ENCODE measurements around the gene TNFAIP8. TPM values are rescaled to one million over a fixed set of nuclear protein-coding genes. Genes with fewer than 3 reads are reported as not detected.
A peak's percentile ranks its signal among the peaks of the same experiment; 100 is the strongest.

The TNFAIP8 gene
- total RNA-seq (2021; ENCODE audit: unreplicated experiment) (8.0 TPM), Bru-seq, nascent RNA (percentile 61 among the genes with signal in this experiment), BruChase-seq, experiment 1, labeled RNA remaining after a 2-hour chase (percentile 55 among the genes with signal in this experiment), BruChase-seq, experiment 2, labeled RNA remaining after a 6-hour chase (percentile 52 among the genes with signal in this experiment)
- 6.9 TPM for polyA plus RNA-seq (2012; ENCODE audit: insufficient read length)
- long read RNA-seq, transcript TNFAIP8-201 (2 exons, 795 nt), result major isoform, 8 of 10 reads
- long read RNA-seq, partial matches to known transcripts, result 0 of 10 reads
- long read RNA-seq, other reads (novel, unspliced or antisense), result 2 of 10 reads

DNA sequence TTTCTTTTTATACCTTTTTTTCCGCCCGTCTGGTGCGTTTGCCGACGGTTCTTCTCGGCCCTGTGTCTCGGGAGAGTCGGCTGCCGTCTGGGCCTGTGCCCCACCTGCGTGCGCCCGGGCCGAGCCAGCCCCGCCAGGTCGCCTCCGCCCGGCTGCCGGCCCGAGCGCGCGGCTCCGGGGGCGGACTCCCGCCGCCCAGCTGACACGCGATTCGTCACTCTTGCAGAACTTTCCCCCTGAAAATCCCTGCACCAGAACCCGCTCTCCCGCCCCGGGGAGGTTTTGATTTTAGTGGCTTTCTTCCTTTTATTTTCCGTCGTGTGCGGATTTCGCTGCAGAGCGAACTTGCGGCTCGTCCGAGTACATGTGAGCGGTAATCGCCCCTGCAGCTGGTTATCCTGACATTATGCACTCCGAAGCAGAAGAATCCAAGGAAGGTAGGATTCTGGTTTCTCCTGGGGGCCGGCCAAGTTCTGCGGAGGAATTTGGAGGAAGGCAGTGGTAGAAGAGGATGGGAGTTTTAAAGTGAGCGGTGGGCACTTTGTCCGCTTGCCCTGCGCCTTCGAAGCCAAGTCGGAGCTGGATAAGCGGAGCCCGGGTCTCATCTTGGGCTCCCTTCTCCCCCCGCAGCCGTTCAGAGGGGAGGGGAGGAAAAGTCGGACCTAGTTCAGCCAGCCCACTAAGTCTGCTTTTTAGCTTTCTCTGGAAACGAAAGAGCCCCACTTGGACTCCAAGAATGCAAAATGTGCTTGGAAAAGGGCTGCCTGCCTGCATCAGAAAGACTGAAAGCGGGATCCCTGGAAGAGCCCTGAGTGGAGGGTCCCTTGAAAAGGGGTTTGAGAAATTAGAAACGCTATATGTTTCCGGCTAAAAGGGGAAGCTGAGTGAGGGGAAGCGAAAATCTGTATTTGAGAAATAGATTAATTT is at the start of gene TNFAIP8:
TNFAIP8 (plus strand) TSS at position 335 of the 927 bp plus-strand sequence; CDS start at position 407, 72 bp downstream.
- no TSS peak for BruUV-seq (replicated peaks)
- POLR2A ChIA-PET, result no interaction called here
- DNase-seq (ENCODE audit: low read depth, low spot score), result no peak
- CTCF ChIA-PET, result interaction anchor here (0.7 kb wide), 1 partner anchor 56 kb away, joined by 6 read pairs; no protein-coding TSS in a partner anchor
- intact Hi-C loops (cut with micrococcal nuclease; ENCODE audit: unreplicated experiment), result no loop called here
- in situ Hi-C loops (cut with HindIII; ENCODE audit: low pct_unique_long_range_greater_than_20kb, low sequenced_read_pairs), result no loop called here
- peak within 1 kb of the TSS; percentile 41 to 55 for H3K4me3 ChIP-seq (ENCODE audit: low read depth in 2 of 2, low read length in 2 of 2)
- no peaks in the 10 kb centered on the region for H3K36me3 ChIP-seq (ENCODE audit: control insufficient read depth, insufficient read depth, low read length)
- peak; percentile 88 for ATAC-seq
- no peaks in the 10 kb centered on the region for H3K9me3 ChIP-seq (ENCODE audit: control insufficient read depth, insufficient read depth, low read depth, low read length)
- H3K4me1 ChIP-seq (ENCODE audit: control insufficient read depth, insufficient read depth, low read length), result peaks cover 5% of the 10 kb centered on the region
- TF ChIP-seq CTCF (IDR thresholded peaks at IDR 0.05), result no peak
- no peak for TF ChIP-seq SIN3A (IDR thresholded peaks at IDR 0.05; ENCODE audit: borderline replicate concordance, insufficient read depth, low read depth, low read length)
- TF ChIP-seq TCF7L2 (IDR thresholded peaks at IDR 0.05; ENCODE audit: low read depth, low read length), result no peak
- TF ChIP-seq REST (IDR thresholded peaks at IDR 0.05; ENCODE audit: insufficient read depth in 1 of 2, low read depth in 2 of 2, low read length in 1 of 2), result no peak
- TF ChIP-seq POLR2AphosphoS5 (IDR thresholded peaks at IDR 0.05; ENCODE audit: low read depth, low read length), result no peak
- H3K27ac ChIP-seq (ENCODE audit: low read length), result no peak within 1 kb of the TSS
- H3K27me3 ChIP-seq (ENCODE audit: control insufficient read depth, insufficient read depth, low read length), result peaks cover 4% of the 10 kb centered on the region; the same call in 1 of the 2 replicates

- no peak overlapping the region for H3K27ac ChIP-seq (ENCODE audit: low read length)
- no TSS peak for BruUV-seq (replicated peaks)
- no peaks in the 10 kb centered on the region for H3K36me3 ChIP-seq (ENCODE audit: control insufficient read depth, insufficient read depth, low read length)
- DNase-seq (ENCODE audit: low read depth, low spot score), result no peak
- ATAC-seq, result no peak
- H3K4me3 ChIP-seq (ENCODE audit: low read depth in 2 of 2, low read length in 2 of 2), result no peak overlapping the region
- CTCF ChIA-PET, result no interaction called here
- TF ChIP-seq SIN3A (IDR thresholded peaks at IDR 0.05; ENCODE audit: borderline replicate concordance, insufficient read depth, low read depth, low read length), result no peak
- no peak for TF ChIP-seq TCF7L2 (IDR thresholded peaks at IDR 0.05; ENCODE audit: low read depth, low read length)
- TF ChIP-seq POLR2AphosphoS5 (IDR thresholded peaks at IDR 0.05; ENCODE audit: low read depth, low read length), result no peak
- H3K4me1 ChIP-seq (ENCODE audit: control insufficient read depth, insufficient read depth, low read length), result peaks cover 14% of the 10 kb centered on the region
- intact Hi-C loops (cut with micrococcal nuclease; ENCODE audit: unreplicated experiment), result no loop called here
- H3K27me3 ChIP-seq (ENCODE audit: control insufficient read depth, insufficient read depth, low read length), result no peaks in the 10 kb centered on the region
- in situ Hi-C loops (cut with HindIII; ENCODE audit: low pct_unique_long_range_greater_than_20kb, low sequenced_read_pairs), result no loop called here
- no peaks in the 10 kb centered on the region for H3K9me3 ChIP-seq (ENCODE audit: control insufficient read depth, insufficient read depth, low read depth, low read length)
- POLR2A ChIA-PET, result no interaction called here
These were observed 48.6 kb upstream of the TNFAIP8 start for GRCh38 chr5:119307170-119307569.
